Lower leg skin (tissue), 4 donors: ENCODE data around the gene TMEM132D. TPM values are rescaled to one million over a fixed set of nuclear protein-coding genes. Genes with fewer than 3 reads are reported as not detected.

Experiments used
- DNase-seq, 2 donors: peaks; one replicate each; pipeline ENCODE4 v3.0.0-alpha.2; 2019; ENCODE audit warnings: low spot score in 2 of 2
- H3K4me3 ChIP-seq: fragments of 200-600 bp; sonication (generic); 2 replicates; pipeline ENCODE4 v1.5.1; 2017; ENCODE audit warnings: mild to moderate bottlenecking, low read depth; ENCODE audit not compliant: poor library complexity, severe bottlenecking
- CTCF ChIP-seq, 3 donors: fragments of 450-650 bp; IDR thresholded peaks; one replicate each; pipeline ENCODE4 v1.5.1; 2016; ENCODE audit warnings: antibody characterized with exemption in 3 of 3, mild to moderate bottlenecking in 3 of 3, moderate library complexity in 2 of 3
- POLR2A ChIP-seq, 2 donors: fragments of 450-650 bp; IDR thresholded peaks; one replicate each; pipeline ENCODE4 v1.6.1; 2016 to 2017; ENCODE audit warnings: antibody characterized with exemption in 2 of 2, mild to moderate bottlenecking in 1 of 2, moderate library complexity in 1 of 2
- WGBS, 2 donors: methylation state at CpG; one replicate each; pipeline ENCODE4 v1.1.5; 2018; 5-methylcytosine and 5-hydroxymethylcytosine counted together
- intact Hi-C: fragments of 100-400 bp; cut with DNase I; formaldehyde crosslinking; loops from one replicate; pipeline ENCODE4 v1.15.0; 2023; ENCODE audit warnings: low total_unique reads
- total RNA-seq, 4 donors: library from RNA; depleted of rRNA; stranded (reverse); fragments of >200 nt; gene quantifications; one replicate each; pipeline ENCODE4 v1.1.0, GENCODE V29; 2016

The TMEM132D gene
- total RNA-seq, 4 donors from 2014 or later, result not detected

GRCh38 chr12:129169928-129170327 is 733.9 kb downstream of the TMEM132D start:
- 35 to 48% methylated on average over 3 of the region's 3 CpGs for WGBS, 2 donors
- TF ChIP-seq POLR2A (IDR thresholded peaks at IDR 0.05), result no peak
- no peak for TF ChIP-seq CTCF (IDR thresholded peaks at IDR 0.05)
- no peak overlapping the region for H3K4me3 ChIP-seq
- no peak for DNase-seq
- intact Hi-C loops, result no loop called here

GRCh38 chr12:129163861-129164260 is 740.0 kb downstream of the TMEM132D start:
- intact Hi-C loops, result no loop called here
- WGBS, 2 donors, result 56 to 75% methylated on average over 6 of the region's 6 CpGs
- TF ChIP-seq CTCF (IDR thresholded peaks at IDR 0.05) (no peak), POLR2A (IDR thresholded peaks at IDR 0.05) (no peak)
- no peak overlapping the region for H3K4me3 ChIP-seq
- DNase-seq, result no peak

GRCh38 chr12:129163461-129163860 is 740.4 kb downstream of the TMEM132D start:
- TF ChIP-seq POLR2A (IDR thresholded peaks at IDR 0.05), result no peak
- no peak for TF ChIP-seq CTCF (IDR thresholded peaks at IDR 0.05)
- no peak overlapping the region for H3K4me3 ChIP-seq
- no peak for DNase-seq
- whole genome bisulfite sequencing, 2 donors, result 58 to 62% methylated on average over 4 of the region's 4 CpGs
- intact Hi-C loops, result no loop called here

GRCh38 chr12:129162805-129163204 is 741.0 kb downstream of the TMEM132D start:
- intact Hi-C loops, result no loop called here
- TF ChIP-seq CTCF (IDR thresholded peaks at IDR 0.05) (no peak), POLR2A (IDR thresholded peaks at IDR 0.05) (no peak)
- H3K4me3 ChIP-seq, result no peak overlapping the region
- WGBS, 2 donors, result 88 to 93% methylated on average over 4 of the region's 4 CpGs
- no peak for DNase-seq

- no peak overlapping the region for H3K4me3 ChIP-seq
- intact Hi-C loops, result no loop called here
- WGBS, 2 donors, result 60 to 65% methylated on average over 4 of the region's 4 CpGs
- no peak for DNase-seq
- TF ChIP-seq POLR2A (IDR thresholded peaks at IDR 0.05) (no peak), CTCF (IDR thresholded peaks at IDR 0.05) (no peak)
Observed at GRCh38 chr12:129161511-129161910, 742.3 kb downstream of the TMEM132D start.

GRCh38 chr12:129160282-129160681 is 743.5 kb downstream of the TMEM132D start:
- intact Hi-C loops, result no loop called here
- H3K4me3 ChIP-seq, result no peak overlapping the region
- no peak for DNase-seq
- no peak for TF ChIP-seq POLR2A (IDR thresholded peaks at IDR 0.05)
- no peak for TF ChIP-seq CTCF (IDR thresholded peaks at IDR 0.05)
